H9 (cell line): ENCODE measurements around the gene MYOM1. TPM values are rescaled to one million over a fixed set of nuclear protein-coding genes. Genes with fewer than 3 reads are reported as not detected.

Experiments used
- DNase-seq: peaks from one replicate; pipeline ENCODE4 v3.0.0-alpha.2; 2017
- H2AFZ ChIP-seq: one replicate; pipeline ENCODE4 v1.6.1; 2013; ENCODE audit warnings: mild to moderate bottlenecking, low read length, control low read depth, moderate library complexity
- H2AK5ac ChIP-seq: 2 replicates; pipeline ENCODE4 v1.6.1; 2013; ENCODE audit warnings: low read length, control low read depth, mixed read lengths; ENCODE audit not compliant: insufficient read length
- H2BK120ac ChIP-seq: one replicate; pipeline ENCODE4 v1.6.1; 2013; ENCODE audit warnings: low read depth, mild to moderate bottlenecking, low read length, control low read depth, inconsistent platforms; ENCODE audit not compliant: poor library complexity, severe bottlenecking
- H2BK12ac ChIP-seq: 2 replicates; pipeline ENCODE4 v1.6.1; 2013; ENCODE audit warnings: low read length, control low read depth, mixed read lengths, low read depth; ENCODE audit not compliant: insufficient read length
- H2BK15ac ChIP-seq: 2 replicates; pipeline ENCODE4 v1.6.1; 2013; ENCODE audit warnings: low read depth, low read length, control low read depth
- H2BK20ac ChIP-seq: one replicate; pipeline ENCODE4 v1.6.1; 2013; ENCODE audit warnings: low read depth, mild to moderate bottlenecking, low read length, control low read depth, inconsistent platforms; ENCODE audit not compliant: poor library complexity, severe bottlenecking
- H2BK5ac ChIP-seq: 2 replicates; pipeline ENCODE4 v1.6.1; 2013; ENCODE audit warnings: low read length, control low read depth, mixed read lengths; ENCODE audit not compliant: insufficient read length
- H3K14ac ChIP-seq: 2 replicates; pipeline ENCODE4 v1.6.1; 2013; ENCODE audit warnings: low read length, control low read depth; ENCODE audit not compliant: insufficient read depth
- H3K18ac ChIP-seq: 2 replicates; pipeline ENCODE4 v1.6.1; 2013; ENCODE audit warnings: low read depth, mild to moderate bottlenecking, mixed read lengths, low read length, control low read depth; ENCODE audit not compliant: insufficient read length
- H3K23ac ChIP-seq: 2 replicates; pipeline ENCODE4 v1.6.1; 2013; ENCODE audit warnings: low read length, control low read depth, mixed read lengths, low read depth; ENCODE audit not compliant: insufficient read length
- H3K23me2 ChIP-seq: 2 replicates; pipeline ENCODE4 v1.6.1; 2013; ENCODE audit warnings: low read depth, mild to moderate bottlenecking, mixed read lengths, low read length, control low read depth; ENCODE audit not compliant: insufficient read length, poor library complexity, severe bottlenecking
- H3K27ac ChIP-seq: 2 replicates; pipeline ENCODE4 v1.5.1; 2013; ENCODE audit warnings: low read length, control low read depth, mixed read lengths, low read depth; ENCODE audit not compliant: insufficient read length
- H3K27me3 ChIP-seq: 2 replicates; pipeline ENCODE4 v1.6.1; 2013; ENCODE audit warnings: low read length, control low read depth, inconsistent platforms; ENCODE audit not compliant: insufficient read depth
- H3K4ac ChIP-seq: 2 replicates; pipeline ENCODE4 v1.6.1; 2013; ENCODE audit warnings: low read depth, mild to moderate bottlenecking, control low read depth, inconsistent platforms, low read length, moderate library complexity
- H3K4me1 ChIP-seq: 2 replicates; pipeline ENCODE4 v1.6.1; 2013; ENCODE audit warnings: low read length, control low read depth, inconsistent platforms; ENCODE audit not compliant: insufficient read depth
- H3K4me2 ChIP-seq: 2 replicates; pipeline ENCODE4 v1.6.1; 2013; ENCODE audit warnings: low read length, control low read depth, mixed read lengths; ENCODE audit not compliant: insufficient read length, insufficient read depth
- H3K56ac ChIP-seq: 2 replicates; pipeline ENCODE4 v1.6.1; 2013; ENCODE audit warnings: low read depth, mild to moderate bottlenecking, mixed read lengths, low read length, control low read depth; ENCODE audit not compliant: insufficient read length
- H3K79me1 ChIP-seq: 2 replicates; pipeline ENCODE4 v1.6.1; 2013; ENCODE audit warnings: low read depth, mild to moderate bottlenecking, moderate library complexity, low read length, control low read depth, inconsistent platforms; ENCODE audit not compliant: insufficient read depth, poor library complexity, severe bottlenecking
- H3K79me2 ChIP-seq: 2 replicates; pipeline ENCODE4 v1.6.1; 2013; ENCODE audit warnings: low read length, control low read depth, inconsistent platforms; ENCODE audit not compliant: insufficient read depth
- H3K9ac ChIP-seq: 2 replicates; pipeline ENCODE4 v1.6.1; 2013; ENCODE audit warnings: low read length, control low read depth, mixed read lengths; ENCODE audit not compliant: insufficient read length; ENCODE audit errors: extremely low read depth
- H3K9me3 ChIP-seq: one replicate; pipeline ENCODE4 v1.6.1; 2013; ENCODE audit warnings: low read depth, low read length, inconsistent platforms; ENCODE audit not compliant: control insufficient read depth
- H3T11ph ChIP-seq: one replicate; pipeline ENCODE4 v1.6.1; 2013; ENCODE audit warnings: mild to moderate bottlenecking, low read length, control low read depth, inconsistent platforms
- H4K20me1 ChIP-seq: one replicate; pipeline ENCODE4 v1.6.1; 2013; ENCODE audit not compliant: control insufficient read depth, insufficient read length, insufficient read depth
- H4K5ac ChIP-seq: 2 replicates; pipeline ENCODE4 v1.6.1; 2013; ENCODE audit warnings: low read depth, mild to moderate bottlenecking, mixed read lengths, low read length, control low read depth; ENCODE audit not compliant: insufficient read length
- H4K8ac ChIP-seq: replicated peaks from 2 replicates; pipeline ENCODE4 v1.6.1; 2013; ENCODE audit warnings: low read length, control low read depth, mixed read lengths, low read depth; ENCODE audit not compliant: insufficient read length
- H4K91ac ChIP-seq: 2 replicates; pipeline ENCODE4 v1.6.1; 2013; ENCODE audit warnings: low read depth, mild to moderate bottlenecking, moderate library complexity, mixed read lengths, low read length, control low read depth; ENCODE audit not compliant: insufficient read length
- H3K27ac Mint-ChIP-seq, 3 experiments: 2 replicates in 2 of 3; 3 replicates in 1 of 3; pipeline ENCODE4 v1.8.0; 2020 to 2021; ENCODE audit warnings: mixed read lengths in 3 of 3, mild to moderate bottlenecking in 1 of 3, moderate library complexity in 1 of 3
- H3K27me3 Mint-ChIP-seq: 2 replicates; pipeline ENCODE4 v1.8.0; 2021; ENCODE audit warnings: low read depth, mild to moderate bottlenecking, moderate library complexity, mixed read lengths
- H3K36me3 Mint-ChIP-seq, 3 experiments: 2 replicates in 2 of 3; 3 replicates in 1 of 3; pipeline ENCODE4 v1.8.0; 2020 to 2021; ENCODE audit warnings: low read depth in 3 of 3, mixed read lengths in 3 of 3; ENCODE audit not compliant: insufficient read depth in 1 of 3
- H3K4me1 Mint-ChIP-seq, 2 experiments: 2 replicates each; pipeline ENCODE4 v1.8.0; 2020; ENCODE audit warnings: mixed read lengths in 2 of 2
- H3K4me3 Mint-ChIP-seq, 2 experiments: 2 replicates in 1 of 2; 3 replicates in 1 of 2; pipeline ENCODE4 v1.8.0; 2020 to 2021; ENCODE audit warnings: mild to moderate bottlenecking in 2 of 2, mixed read lengths in 2 of 2, moderate library complexity in 1 of 2
- H3K9me3 Mint-ChIP-seq, 2 experiments: 2 replicates in 1 of 2; 3 replicates in 1 of 2; pipeline ENCODE4 v1.8.0; 2020; ENCODE audit warnings: mild to moderate bottlenecking in 2 of 2, mixed read lengths in 2 of 2, moderate library complexity in 1 of 2
- total RNA-seq: library from RNA; stranded (reverse); gene quantifications from 2 replicates; pipeline ENCODE4 v1.2.1, GENCODE V29; 2021
- TF ChIP-seq, protein P1 (sequence below): fragments of 200-600 bp; sonication (generic); conservative IDR thresholded peaks from 3 replicates; pipeline ENCODE4 v1.8.0; 2021; ENCODE audit warnings: antibody characterized with exemption, mild to moderate bottlenecking

MYOM1 gene
- total RNA-seq, 1 experiment from 2014 or later = 0.17 TPM

DNA sequence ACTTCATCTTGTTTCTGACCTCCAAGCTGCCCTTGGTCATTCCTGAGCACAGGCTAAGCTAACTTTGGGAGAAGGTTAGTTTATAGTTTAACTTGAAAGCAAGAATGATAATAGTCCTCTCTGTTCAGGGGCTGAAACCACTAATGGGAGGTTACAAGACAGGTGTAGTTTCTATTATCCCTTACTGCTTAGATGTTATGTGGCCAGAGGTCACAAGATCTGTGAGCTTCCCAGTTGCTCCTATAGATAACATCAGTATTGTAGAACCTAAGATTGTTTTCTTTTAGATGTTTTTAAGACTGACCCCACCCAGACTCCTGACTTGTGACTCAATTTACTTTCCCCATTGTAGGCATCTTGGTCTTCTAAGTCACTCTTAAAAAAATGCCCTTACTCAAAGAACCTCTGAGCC, 112.0 kb downstream of the MYOM1 start:
- no peak overlapping the region for H2BK20ac ChIP-seq
- H4K91ac ChIP-seq = no peak overlapping the region
- no peaks in the 10 kb centered on the region for H3K4me1 ChIP-seq
- no peak overlapping the region for H3K23ac ChIP-seq
- no peak overlapping the region for H3K14ac ChIP-seq
- H2BK120ac ChIP-seq = no peak overlapping the region
- no peaks in the 10 kb centered on the region for H3K36me3 Mint-ChIP-seq
- H3K4me3 Mint-ChIP-seq = no peak overlapping the region
- H3K4me1 Mint-ChIP-seq = no peaks in the 10 kb centered on the region
- H3T11ph ChIP-seq = no peak overlapping the region
- H4K20me1 ChIP-seq = no peaks in the 10 kb centered on the region
- H3K56ac ChIP-seq = no peak overlapping the region
- H2AK5ac ChIP-seq = no peak overlapping the region
- H3K4ac ChIP-seq = no peak overlapping the region
- no peak overlapping the region for H3K18ac ChIP-seq
- no peak overlapping the region for H2BK5ac ChIP-seq
- no peak overlapping the region for H3K27ac Mint-ChIP-seq
- H2BK15ac ChIP-seq = no peak overlapping the region
- no peak overlapping the region for H2BK12ac ChIP-seq
- H4K5ac ChIP-seq = no peak overlapping the region
- no peaks in the 10 kb centered on the region for H3K9me3 ChIP-seq
- H3K79me1 ChIP-seq = no peaks in the 10 kb centered on the region
- peaks cover 13% of the 10 kb centered on the region for H3K27me3 ChIP-seq
- no peaks in the 10 kb centered on the region for H3K79me2 ChIP-seq
- no peak overlapping the region for H4K8ac ChIP-seq
- no peak for DNase-seq
- TF ChIP-seq, protein P1, sequence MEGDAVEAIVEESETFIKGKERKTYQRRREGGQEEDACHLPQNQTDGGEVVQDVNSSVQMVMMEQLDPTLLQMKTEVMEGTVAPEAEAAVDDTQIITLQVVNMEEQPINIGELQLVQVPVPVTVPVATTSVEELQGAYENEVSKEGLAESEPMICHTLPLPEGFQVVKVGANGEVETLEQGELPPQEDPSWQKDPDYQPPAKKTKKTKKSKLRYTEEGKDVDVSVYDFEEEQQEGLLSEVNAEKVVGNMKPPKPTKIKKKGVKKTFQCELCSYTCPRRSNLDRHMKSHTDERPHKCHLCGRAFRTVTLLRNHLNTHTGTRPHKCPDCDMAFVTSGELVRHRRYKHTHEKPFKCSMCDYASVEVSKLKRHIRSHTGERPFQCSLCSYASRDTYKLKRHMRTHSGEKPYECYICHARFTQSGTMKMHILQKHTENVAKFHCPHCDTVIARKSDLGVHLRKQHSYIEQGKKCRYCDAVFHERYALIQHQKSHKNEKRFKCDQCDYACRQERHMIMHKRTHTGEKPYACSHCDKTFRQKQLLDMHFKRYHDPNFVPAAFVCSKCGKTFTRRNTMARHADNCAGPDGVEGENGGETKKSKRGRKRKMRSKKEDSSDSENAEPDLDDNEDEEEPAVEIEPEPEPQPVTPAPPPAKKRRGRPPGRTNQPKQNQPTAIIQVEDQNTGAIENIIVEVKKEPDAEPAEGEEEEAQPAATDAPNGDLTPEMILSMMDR = no peak
- no peak overlapping the region for H2AFZ ChIP-seq
- H3K9ac ChIP-seq = no peak overlapping the region
- H3K4me2 ChIP-seq = no peak overlapping the region
- H3K23me2 ChIP-seq = no peaks in the 10 kb centered on the region
- H3K9me3 Mint-ChIP-seq = no peaks in the 10 kb centered on the region; a peak in 1 of 5 replicates
- H3K27ac ChIP-seq = no peak overlapping the region
- H3K27me3 Mint-ChIP-seq = peaks cover 55% of the 10 kb centered on the region
